Endothelial cell of hepatic sinusoid (primary cell): ENCODE data around the gene TRIM65.

Experiments used
- in situ Hi-C: cut with HindIII; loops from 2 replicates; pipeline ENCODE4 v1.10.0; 2017; ENCODE audit warnings: low sequenced_read_pairs

Gene TRIM65

GRCh38 chr17:75843577-75844529, 52.9 kb downstream of the TRIM65 start, which contains the start of gene UNC13D:
TSS of gene UNC13D (minus strand) at chr17:75844404. CDS start at chr17:75844337, 67 bp downstream.
- in situ Hi-C loops: loop anchor here (10.0 kb wide), 1 partner anchor 59 kb away; the partner anchor contains the start of gene UNK

DNA sequence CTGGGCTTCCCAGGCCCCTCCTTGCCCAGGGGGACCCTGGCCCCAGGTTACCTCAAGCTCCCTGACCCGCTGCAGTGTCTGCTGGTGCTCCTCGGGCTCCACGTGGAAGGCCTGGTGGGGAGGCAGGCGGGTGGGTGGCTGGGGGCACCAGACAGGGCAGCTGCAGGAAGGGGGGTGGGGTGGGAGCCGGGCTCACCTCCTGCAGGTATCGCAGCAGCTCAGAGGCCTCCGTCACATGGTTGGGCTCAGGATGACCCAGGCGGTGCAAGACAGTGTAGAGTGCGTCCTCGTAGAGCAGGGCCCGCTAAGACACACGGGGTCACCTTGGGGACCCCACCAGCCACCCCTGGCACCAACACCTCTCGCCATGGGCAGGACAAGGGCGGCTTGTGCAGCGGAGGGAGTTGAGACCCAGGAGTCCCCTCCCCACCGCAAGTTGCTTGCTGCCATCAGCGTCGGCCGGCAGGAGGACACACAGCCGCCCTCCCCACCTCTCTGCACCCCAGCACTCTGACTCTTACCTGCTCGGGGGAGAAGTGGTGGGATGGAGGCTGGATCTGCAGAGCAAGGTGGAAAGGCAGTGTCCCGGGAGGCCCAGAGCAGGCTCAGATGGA, 53.7 kb downstream of the TRIM65 start:
- in situ Hi-C loops: loop anchor here (10.0 kb wide), 1 partner anchor 58 kb away; the partner anchor contains the start of gene UNK

DNA sequence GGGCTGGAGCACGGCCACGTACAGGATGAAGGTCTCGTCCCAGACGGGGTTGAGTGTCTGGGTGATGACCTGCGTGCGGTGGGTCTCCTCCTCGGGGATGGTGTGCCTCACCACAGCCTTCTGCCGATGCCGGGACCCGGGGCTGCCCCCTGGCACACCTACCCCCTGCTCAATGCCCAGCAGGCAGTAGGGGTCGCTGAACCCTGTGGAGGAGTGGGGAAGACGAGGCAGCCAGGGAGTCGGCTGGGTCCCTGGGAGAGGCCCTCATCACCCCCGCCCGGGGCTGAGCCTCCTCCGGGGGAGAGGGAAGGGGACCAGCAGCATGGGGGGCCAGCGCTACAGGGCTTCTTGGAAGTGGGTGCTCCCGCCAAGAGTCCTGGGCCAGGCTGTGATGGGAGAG, 54.3 kb downstream of the TRIM65 start:
- in situ Hi-C loops: loop anchor here (10.0 kb wide), 1 partner anchor 58 kb away; the partner anchor contains the start of gene UNK

- in situ Hi-C loops: loop anchor here (10.0 kb wide), 1 partner anchor 56 kb away; the partner anchor contains the start of gene UNK
Measured at GRCh38 chr17:75840799-75841164, 56.0 kb downstream of the TRIM65 start.

DNA sequence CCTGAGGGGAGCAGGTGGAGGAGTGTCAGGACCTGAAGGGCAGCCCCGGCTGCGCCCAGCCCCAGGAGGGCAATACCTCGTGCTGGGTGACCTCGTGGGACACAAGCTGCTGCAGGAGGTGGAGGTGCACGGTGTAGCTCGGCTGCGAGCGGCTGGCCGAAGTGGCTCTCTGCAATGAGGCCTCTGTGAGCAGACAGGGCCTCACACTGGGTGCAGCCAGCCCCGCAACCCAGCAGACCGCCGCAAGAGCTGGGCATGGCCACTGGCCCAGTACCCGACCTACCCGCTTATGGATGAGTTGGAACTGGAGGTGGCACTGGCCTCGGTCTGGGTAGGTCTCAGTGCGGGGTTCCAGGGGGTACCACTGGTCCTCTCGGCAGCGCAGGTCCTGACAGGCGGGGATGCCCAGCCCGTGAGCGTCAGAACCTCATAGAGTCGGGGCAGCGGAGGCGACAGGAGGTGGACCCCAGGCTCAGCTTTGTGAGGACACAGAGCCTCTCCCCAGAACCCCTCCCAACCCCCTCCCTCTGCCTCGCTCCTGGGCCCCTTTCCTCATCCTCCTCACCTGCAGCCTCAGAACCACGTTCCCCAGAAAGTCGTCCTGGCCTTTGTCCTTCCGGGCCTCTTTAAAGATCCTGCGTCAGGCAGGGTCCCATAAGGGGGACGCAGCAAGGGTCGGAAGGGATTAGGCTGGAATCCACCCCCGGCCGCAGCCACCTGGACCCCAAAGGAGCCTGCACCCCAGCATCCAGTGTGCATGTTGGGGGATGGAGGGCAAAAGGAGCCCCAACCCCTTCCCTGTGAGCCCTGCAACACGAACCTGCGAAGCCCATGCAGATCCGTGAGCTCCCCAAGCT, 56.6 kb downstream of the TRIM65 start:
- in situ Hi-C loops: loop anchor here (10.0 kb wide), 1 partner anchor 55 kb away; the partner anchor contains the start of gene UNK
